Measurements from ENCODE around the gene SRPK2.

DNA sequence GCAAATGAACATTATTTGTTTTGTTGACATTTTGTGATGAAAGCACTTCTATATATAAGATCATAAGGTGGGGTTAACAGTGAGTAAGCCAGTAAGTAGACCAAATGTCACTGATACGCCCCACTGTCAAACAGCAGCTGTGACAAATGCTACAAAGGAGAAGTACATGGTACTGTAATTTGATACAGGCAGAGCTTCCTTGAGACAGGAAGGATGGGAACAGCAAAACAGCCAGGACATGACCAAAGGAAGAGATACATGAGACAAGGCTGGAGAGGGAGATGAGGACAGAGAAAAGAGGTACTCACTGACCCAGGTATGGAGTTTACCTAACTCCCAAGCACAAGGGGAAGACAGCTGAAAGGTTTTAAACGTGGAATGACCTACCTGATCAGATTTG, 127.0 kb downstream of the SRPK2 start:
- TF ChIP-seq POLR2A (IDR thresholded peaks at IDR 0.05), result no peak
- TF ChIP-seq, protein P1, sequence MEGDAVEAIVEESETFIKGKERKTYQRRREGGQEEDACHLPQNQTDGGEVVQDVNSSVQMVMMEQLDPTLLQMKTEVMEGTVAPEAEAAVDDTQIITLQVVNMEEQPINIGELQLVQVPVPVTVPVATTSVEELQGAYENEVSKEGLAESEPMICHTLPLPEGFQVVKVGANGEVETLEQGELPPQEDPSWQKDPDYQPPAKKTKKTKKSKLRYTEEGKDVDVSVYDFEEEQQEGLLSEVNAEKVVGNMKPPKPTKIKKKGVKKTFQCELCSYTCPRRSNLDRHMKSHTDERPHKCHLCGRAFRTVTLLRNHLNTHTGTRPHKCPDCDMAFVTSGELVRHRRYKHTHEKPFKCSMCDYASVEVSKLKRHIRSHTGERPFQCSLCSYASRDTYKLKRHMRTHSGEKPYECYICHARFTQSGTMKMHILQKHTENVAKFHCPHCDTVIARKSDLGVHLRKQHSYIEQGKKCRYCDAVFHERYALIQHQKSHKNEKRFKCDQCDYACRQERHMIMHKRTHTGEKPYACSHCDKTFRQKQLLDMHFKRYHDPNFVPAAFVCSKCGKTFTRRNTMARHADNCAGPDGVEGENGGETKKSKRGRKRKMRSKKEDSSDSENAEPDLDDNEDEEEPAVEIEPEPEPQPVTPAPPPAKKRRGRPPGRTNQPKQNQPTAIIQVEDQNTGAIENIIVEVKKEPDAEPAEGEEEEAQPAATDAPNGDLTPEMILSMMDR (IDR thresholded peaks at IDR 0.05), result no peak
- TF ChIP-seq POLR2AphosphoS5 (IDR thresholded peaks at IDR 0.05), result no peak

Data from sigmoid colon (tissue), 4 donors.